AG04449 (cell line): ENCODE measurements around the gene FAM170A.

ENCODE experiments used
- CTCF ChIA-PET: fragments of 350-600 bp; formaldehyde crosslinking; extraction: SDS; loops from one replicate; lab custom pipeline; 2021; ENCODE audit warnings: antibody characterized with exemption; lab: Yijun Ruan, JAX
- POLR2A ChIA-PET: fragments of 400-600, 350-600 bp; formaldehyde crosslinking; extraction: SDS; loops from one replicate; lab custom pipeline; 2020; ENCODE audit warnings: antibody characterized with exemption, inconsistent platforms; lab: Yijun Ruan, JAX
- DNase-seq: peaks from one replicate; pipeline ENCODE4 v3.0.0-alpha.2; 2010; ENCODE audit warnings: low read depth, low spot score
- H3K4me3 ChIP-seq: 2 replicates; pipeline ENCODE4 v1.5.1; 2011; ENCODE audit warnings: low read depth, mild to moderate bottlenecking, control low read depth, low read length
- CTCF ChIP-seq: IDR thresholded peaks from one replicate; pipeline ENCODE4 v1.5.1; 2011; ENCODE audit warnings: mild to moderate bottlenecking, moderate library complexity, low read length, control low read depth, inconsistent platforms; ENCODE audit not compliant: insufficient read depth; ENCODE audit errors: missing control alignments

FAM170A gene

GRCh38 chr5:119629339-119629738, at the start of gene FAM170A:
Gene FAM170A, plus strand, starts transcription at chr5:119629558. Its CDS starts 211 bp downstream, at chr5:119629769.
- TF ChIP-seq CTCF: no peak
- POLR2A ChIA-PET: no interaction called here
- CTCF ChIA-PET: no interaction called here
- H3K4me3 ChIP-seq: no peak within 1 kb of the TSS
- DNase-seq: no peak

- no peak for TF ChIP-seq CTCF
- ChIA-PET CTCF (no interaction called here), POLR2A (no interaction called here)
- no peak for DNase-seq
- no peak overlapping the region for H3K4me3 ChIP-seq
Observed at GRCh38 chr5:119582987-119583386, 46.4 kb upstream of the FAM170A start.

- ChIA-PET POLR2A (no interaction called here), CTCF (no interaction called here)
- TF ChIP-seq CTCF: no peak
Observed at GRCh38 chr5:119583684-119584083, 45.7 kb upstream of the FAM170A start.

GRCh38 chr5:119596046-119596445, 33.3 kb upstream of the FAM170A start:
- CTCF ChIA-PET: no interaction called here
- TF ChIP-seq CTCF: no peak
- H3K4me3 ChIP-seq: no peak overlapping the region
- POLR2A ChIA-PET: no interaction called here
- DNase-seq: no peak

More at GRCh38 chr5:119583684-119584083, 45.7 kb upstream of the FAM170A start:
- no peak overlapping the region for H3K4me3 ChIP-seq
- DNase-seq: peak; percentile 4

- no peak for TF ChIP-seq CTCF
- H3K4me3 ChIP-seq: no peak overlapping the region
- CTCF ChIA-PET: no interaction called here
- no peak for DNase-seq
- POLR2A ChIA-PET: no interaction called here
Observed at GRCh38 chr5:119597728-119598298, 31.5 kb upstream of the FAM170A start.

- TF ChIP-seq CTCF: no peak
- CTCF ChIA-PET: no interaction called here
- POLR2A ChIA-PET: no interaction called here
- no peak for DNase-seq
- no peak overlapping the region for H3K4me3 ChIP-seq
Observed at GRCh38 chr5:119613937-119614336, 15.4 kb upstream of the FAM170A start.
